HL-60 (cell line): ENCODE data around the gene RNFT2.

ENCODE experiments used
- DNase-seq, 2 experiments: peaks; one replicate each; pipeline ENCODE4 v3.0.0-alpha.2; 2010 to 2020; ENCODE audit warnings: low read depth in 1 of 2, low spot score in 1 of 2
- H3K27ac ChIP-seq: fragments of 250-450 bp; sonication (Bioruptor Pico); replicated peaks from 2 replicates; pipeline ENCODE4 v1.5.1; 2020; ENCODE audit warnings: mild to moderate bottlenecking, moderate library complexity
- H3K27me3 ChIP-seq: fragments of 250-450 bp; sonication (Bioruptor Pico); 2 replicates; pipeline ENCODE4 v1.5.1; 2021; ENCODE audit warnings: mild to moderate bottlenecking, moderate library complexity; ENCODE audit not compliant: insufficient read depth, poor library complexity, severe bottlenecking
- H3K4me3 ChIP-seq: replicated peaks from 2 replicates; pipeline ENCODE4 v1.5.1; 2011; ENCODE audit warnings: mild to moderate bottlenecking, control low read depth, low read length; ENCODE audit not compliant: insufficient read depth
- GABPA ChIP-seq: IDR thresholded peaks from 2 replicates; pipeline ENCODE4 v1.6.1; 2012; ENCODE audit warnings: low read depth
- POLR2AphosphoS5 ChIP-seq: IDR thresholded peaks from 2 replicates; pipeline ENCODE4 v1.6.1; 2012; ENCODE audit warnings: low read depth
- SPI1 ChIP-seq: IDR thresholded peaks from 2 replicates; pipeline ENCODE4 v1.6.1; 2012; ENCODE audit warnings: low read depth, mild to moderate bottlenecking, borderline replicate concordance
- TF ChIP-seq, protein P1 (sequence below): IDR thresholded peaks from 2 replicates; pipeline ENCODE4 v1.6.1; 2012; ENCODE audit warnings: low read depth; ENCODE audit not compliant: insufficient replicate concordance
- TF ChIP-seq, protein P2 (sequence below): IDR thresholded peaks from one replicate; pipeline ENCODE4 v1.5.1; 2011; ENCODE audit warnings: low read length, control low read depth, inconsistent platforms; ENCODE audit not compliant: insufficient read depth

RNFT2 gene

DNA sequence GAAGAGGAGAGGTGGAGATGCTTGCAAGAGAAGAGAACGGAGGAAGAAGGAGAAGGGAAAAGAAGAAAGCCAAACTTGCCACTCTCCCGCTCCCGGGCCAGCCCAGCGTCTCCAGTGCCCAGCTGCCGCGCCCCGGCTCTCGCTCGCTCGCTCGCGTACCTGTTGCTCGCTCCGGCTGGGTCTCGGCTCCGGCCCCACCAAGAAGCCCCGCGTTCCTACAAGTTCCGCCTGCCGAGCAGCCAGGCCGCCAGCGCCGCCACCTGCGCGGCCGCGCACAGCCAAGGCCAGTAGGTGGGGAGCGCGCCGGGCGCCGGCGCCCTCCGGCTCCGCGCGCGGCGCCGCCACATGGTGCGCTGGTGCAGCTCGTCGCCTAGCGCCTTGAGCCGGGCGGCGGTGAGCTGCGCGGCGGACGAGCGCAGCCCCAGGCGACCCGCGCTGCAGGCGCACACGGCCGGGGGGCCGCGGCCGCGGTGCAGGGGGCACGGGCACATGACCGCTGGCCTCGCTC, 142.8 kb downstream of the RNFT2 start:
- DNase-seq, result peak in 1 of 2 experiments; percentile 16
- no peak overlapping the region for H3K4me3 ChIP-seq
- TF ChIP-seq, protein P1, sequence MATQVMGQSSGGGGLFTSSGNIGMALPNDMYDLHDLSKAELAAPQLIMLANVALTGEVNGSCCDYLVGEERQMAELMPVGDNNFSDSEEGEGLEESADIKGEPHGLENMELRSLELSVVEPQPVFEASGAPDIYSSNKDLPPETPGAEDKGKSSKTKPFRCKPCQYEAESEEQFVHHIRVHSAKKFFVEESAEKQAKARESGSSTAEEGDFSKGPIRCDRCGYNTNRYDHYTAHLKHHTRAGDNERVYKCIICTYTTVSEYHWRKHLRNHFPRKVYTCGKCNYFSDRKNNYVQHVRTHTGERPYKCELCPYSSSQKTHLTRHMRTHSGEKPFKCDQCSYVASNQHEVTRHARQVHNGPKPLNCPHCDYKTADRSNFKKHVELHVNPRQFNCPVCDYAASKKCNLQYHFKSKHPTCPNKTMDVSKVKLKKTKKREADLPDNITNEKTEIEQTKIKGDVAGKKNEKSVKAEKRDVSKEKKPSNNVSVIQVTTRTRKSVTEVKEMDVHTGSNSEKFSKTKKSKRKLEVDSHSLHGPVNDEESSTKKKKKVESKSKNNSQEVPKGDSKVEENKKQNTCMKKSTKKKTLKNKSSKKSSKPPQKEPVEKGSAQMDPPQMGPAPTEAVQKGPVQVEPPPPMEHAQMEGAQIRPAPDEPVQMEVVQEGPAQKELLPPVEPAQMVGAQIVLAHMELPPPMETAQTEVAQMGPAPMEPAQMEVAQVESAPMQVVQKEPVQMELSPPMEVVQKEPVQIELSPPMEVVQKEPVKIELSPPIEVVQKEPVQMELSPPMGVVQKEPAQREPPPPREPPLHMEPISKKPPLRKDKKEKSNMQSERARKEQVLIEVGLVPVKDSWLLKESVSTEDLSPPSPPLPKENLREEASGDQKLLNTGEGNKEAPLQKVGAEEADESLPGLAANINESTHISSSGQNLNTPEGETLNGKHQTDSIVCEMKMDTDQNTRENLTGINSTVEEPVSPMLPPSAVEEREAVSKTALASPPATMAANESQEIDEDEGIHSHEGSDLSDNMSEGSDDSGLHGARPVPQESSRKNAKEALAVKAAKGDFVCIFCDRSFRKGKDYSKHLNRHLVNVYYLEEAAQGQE, result no peak
- no peak for TF ChIP-seq POLR2AphosphoS5
- H3K27ac ChIP-seq, result no peak overlapping the region
- peaks cover 62% of the 10 kb centered on the region for H3K27me3 ChIP-seq

DNA sequence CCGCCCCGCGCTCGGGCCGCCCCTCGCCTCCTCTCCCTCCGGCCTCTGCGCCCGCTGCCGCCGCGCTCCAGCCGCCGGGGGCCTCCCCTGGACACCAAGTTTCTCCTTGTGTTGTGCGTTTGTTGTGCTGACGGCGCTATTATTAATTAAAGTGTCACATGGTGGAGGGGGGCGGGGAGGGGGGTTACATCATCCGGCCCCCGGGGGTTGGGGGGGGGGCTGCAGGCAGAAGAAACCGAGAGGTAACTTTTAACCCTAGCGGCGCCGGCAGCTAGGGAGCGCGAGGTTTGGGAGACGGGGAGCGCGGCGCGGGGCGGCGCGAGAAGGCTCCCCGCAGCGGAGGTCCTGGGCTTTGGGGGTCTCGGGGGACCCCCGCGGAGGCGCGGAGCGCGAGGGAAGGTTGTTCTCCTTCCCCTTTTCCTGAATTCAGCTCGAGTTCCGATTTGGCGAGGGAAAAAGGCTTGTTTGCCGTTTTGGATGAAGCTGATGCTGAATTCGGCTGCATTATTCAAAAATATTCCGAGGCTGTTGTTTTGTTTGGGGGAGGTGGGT, 143.3 kb downstream of the RNFT2 start, which contains the start of gene HRK:
Gene HRK (minus strand): TSS at position 117 of the 552 bp plus-strand sequence. CDS start 134 bp downstream, outside the sequence.
- Histone ChIP-seq H3K27me3 (peaks cover 62% of the 10 kb centered on the region), H3K4me3 (no peak within 1 kb of the TSS), H3K27ac (no peak within 1 kb of the TSS)
- no peak for DNase-seq
- TF ChIP-seq, protein P2, sequence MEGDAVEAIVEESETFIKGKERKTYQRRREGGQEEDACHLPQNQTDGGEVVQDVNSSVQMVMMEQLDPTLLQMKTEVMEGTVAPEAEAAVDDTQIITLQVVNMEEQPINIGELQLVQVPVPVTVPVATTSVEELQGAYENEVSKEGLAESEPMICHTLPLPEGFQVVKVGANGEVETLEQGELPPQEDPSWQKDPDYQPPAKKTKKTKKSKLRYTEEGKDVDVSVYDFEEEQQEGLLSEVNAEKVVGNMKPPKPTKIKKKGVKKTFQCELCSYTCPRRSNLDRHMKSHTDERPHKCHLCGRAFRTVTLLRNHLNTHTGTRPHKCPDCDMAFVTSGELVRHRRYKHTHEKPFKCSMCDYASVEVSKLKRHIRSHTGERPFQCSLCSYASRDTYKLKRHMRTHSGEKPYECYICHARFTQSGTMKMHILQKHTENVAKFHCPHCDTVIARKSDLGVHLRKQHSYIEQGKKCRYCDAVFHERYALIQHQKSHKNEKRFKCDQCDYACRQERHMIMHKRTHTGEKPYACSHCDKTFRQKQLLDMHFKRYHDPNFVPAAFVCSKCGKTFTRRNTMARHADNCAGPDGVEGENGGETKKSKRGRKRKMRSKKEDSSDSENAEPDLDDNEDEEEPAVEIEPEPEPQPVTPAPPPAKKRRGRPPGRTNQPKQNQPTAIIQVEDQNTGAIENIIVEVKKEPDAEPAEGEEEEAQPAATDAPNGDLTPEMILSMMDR, result no peak
- TF ChIP-seq, protein P1, result no peak
- TF ChIP-seq GABPA (no peak), SPI1 (no peak), POLR2AphosphoS5 (no peak)

DNA sequence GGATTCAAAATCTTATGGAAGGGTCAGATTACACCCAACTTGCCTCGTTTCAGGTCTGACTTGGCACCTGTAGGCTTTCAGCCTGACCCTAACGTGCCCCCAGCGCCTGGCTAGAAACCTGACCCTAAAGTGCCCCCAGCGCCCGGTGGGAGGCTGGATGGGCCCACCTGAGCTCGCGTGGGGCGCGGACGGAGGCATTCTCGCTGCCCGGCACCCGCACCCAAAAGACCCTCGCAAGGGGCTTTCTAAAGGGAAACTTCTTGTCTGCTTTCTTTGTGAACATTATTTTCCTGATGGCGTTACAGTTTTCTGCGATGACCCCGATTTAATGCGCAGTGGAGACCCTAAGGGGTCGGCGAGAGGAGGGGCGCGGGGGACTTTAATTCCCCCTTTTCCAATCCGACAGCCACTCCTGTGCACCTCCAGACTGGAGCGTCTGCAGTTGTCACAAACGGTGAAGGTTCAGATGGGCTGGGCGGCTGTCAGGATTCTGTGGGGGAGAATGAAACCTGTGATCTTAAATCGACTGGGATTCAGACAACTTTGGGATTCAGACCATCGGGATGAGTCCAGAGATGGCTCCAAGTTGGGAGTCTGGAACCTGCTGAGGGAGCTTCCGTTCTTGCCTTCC, 143.9 kb downstream of the RNFT2 start:
- TF ChIP-seq POLR2AphosphoS5, result no peak
- no peak for TF ChIP-seq GABPA
- no peak for TF ChIP-seq SPI1
- no peak for DNase-seq
- no peak overlapping the region for H3K27ac ChIP-seq
- no peak overlapping the region for H3K4me3 ChIP-seq
- H3K27me3 ChIP-seq, result peaks cover 58% of the 10 kb centered on the region

DNA sequence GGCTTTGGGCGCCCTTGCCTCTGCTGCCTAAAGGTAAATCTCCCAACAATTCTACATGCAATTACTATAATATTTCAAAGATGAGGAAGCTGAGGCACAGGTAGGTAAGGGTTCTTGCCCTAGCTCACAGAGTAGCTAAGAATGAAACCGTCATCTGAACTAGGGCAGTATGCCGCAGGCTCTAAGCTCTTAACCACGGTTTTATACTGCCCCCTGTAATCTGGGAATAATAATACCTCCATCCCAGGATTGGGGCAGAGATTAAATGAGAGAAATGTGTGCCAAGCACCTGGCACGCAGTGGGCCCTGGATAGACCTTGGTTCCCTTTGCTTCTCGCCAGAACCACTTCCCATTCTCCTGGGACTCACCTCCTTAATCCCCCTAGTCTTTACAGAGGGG, 144.6 kb downstream of the RNFT2 start:
- TF ChIP-seq, protein P1, result no peak
- TF ChIP-seq GABPA (no peak), POLR2AphosphoS5 (no peak), SPI1 (no peak)
- TF ChIP-seq, protein P2, result no peak
- H3K4me3 ChIP-seq, result no peak overlapping the region
- no peak for DNase-seq
- no peak overlapping the region for H3K27ac ChIP-seq
- peaks cover 52% of the 10 kb centered on the region for H3K27me3 ChIP-seq
